Adrenal gland (tissue), 5 donors: Measurements from ENCODE around the gene FMN1.

Experiments
- CTCF ChIP-seq, 6 experiments: fragments of 450-650 bp in 4 of 6; fragments of 200-600 bp in 2 of 6; sonication (generic) in 1 of 6; IDR thresholded peaks; 1 replicate in 5 of 6; 2 replicates in 1 of 6; pipeline versions ENCODE4 v1.5.1 to v1.8.0; 2016 to 2021; ENCODE audit warnings: antibody characterized with exemption in 6 of 6, mild to moderate bottlenecking in 2 of 6, moderate library complexity in 1 of 6
- POLR2A ChIP-seq, 2 donors: fragments of 450-650 bp; IDR thresholded peaks; one replicate each; pipeline ENCODE4 v1.6.1; 2017; ENCODE audit warnings: antibody characterized with exemption in 2 of 2, mild to moderate bottlenecking in 2 of 2, moderate library complexity in 1 of 2
- donor health status: DM: no; HTN: no; CAD: no.

DNA sequence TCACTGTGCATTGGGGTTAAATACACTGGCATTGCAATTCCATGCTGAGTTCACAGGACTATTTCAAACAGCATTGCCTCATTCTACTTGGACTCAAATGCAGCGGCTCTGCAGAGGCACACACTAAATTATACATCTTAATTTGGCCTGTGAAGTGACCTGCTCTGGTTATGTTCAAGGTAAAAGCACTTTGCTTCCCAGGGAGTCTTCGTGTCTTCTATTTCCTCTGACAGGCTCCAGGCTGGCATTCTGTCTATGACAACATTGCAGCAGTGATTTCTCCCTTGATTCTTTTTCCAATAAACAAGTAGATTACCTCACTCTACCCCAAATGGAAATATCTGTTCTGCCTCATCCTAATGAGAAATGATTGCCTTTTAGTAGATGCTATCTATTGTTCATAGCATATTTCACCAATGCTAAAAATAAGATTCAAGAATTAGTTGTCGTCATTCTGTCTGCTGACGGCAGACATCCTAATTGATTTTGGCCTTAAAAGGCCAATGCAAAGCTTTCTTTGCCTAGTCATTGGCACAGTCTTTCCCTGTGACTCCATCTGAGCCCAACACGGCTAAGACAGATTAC, 33.8 kb downstream of the FMN1 start:
- TF ChIP-seq POLR2A (IDR thresholded peaks at IDR 0.05) = no peak
- TF ChIP-seq CTCF (IDR thresholded peaks at IDR 0.05) = no peak
